ENCODE data around the gene COL6A3.
"Not testable (repeated sequence)": the region's sequence is repeated elsewhere in the genome, so short reads cannot be mapped to it uniquely, and the experiment has no call there.

Gene COL6A3

DNA sequence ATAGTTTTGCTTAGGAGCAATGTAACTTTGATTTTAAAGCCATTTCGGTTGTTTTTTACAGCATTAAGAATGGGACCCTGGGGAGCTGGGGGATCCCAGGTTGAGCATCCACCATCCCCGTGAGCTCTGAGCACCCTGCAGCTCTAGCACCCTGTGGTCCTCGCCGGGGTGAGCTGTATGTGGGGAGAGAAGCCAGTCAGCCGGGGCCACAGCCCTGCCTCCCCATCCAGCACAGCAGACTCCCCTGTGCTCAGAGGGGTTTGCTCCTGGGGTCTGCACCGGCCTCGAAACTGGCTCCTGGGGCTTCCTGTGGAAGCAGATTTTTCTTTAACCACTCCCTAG is 1.3 kb downstream of the COL6A3 start:
- DNase-seq (ENCODE audit: low spot score) = no peak

DNA sequence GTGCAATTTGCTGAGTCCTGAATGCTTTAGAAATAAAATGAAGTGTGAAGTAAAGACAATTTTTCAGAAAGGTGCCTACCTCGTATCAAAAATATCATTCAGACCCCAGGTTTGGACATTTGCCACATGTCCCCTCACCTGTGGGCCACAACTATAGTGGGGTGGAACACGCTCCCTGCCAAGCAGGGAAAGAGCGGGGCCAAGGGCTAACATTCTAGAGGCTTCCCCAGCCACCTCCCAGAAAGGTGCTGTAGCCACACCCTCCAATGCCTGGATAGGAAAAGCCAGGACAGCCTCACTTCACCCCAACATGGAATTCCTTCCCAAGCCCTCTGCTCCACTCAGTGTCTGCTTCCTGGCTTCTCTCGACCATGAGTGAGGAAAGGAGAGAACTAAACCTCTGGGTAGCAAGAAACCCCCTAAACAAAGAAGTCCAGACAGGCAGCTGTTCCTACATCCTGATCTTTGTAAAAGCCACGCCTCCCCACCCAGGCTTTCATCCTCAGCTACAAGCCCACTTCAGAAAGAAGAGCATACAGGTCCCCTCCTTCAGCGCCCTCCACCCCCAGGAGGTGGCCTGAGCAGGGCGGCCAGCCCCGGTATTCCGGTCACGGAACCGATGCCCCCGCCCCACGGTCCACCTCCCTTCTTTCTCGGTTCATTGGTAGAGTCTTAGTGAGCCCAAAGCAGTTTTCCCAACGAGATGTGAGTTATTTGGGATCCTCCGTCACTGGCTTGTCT is 2.1 kb downstream of the COL6A3 start:
- no peak for DNase-seq (ENCODE audit: low spot score)

DNA sequence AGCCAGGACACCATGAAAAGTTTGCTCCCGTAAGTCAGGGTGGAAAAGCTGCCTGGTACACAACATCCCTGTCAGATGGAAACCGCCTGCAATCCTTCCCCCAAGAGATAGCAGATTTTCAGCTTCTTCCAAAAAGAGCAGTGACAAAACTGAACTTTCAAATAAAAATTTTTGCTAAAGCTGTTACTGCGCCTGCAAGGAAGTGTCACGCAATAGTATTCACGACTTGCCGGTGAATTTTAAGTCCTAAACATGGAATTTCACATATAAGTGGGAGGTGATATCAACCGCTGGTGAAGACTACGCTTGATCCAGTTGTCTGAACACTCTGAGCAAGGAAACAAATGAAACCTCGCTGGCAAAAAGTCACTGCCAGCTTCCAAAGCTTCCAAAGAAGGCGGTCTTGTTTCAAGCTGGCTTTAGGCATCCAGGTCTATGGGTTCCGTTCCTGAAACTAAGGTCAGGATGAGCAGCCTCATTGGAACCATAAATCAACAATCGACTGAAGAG is 2.8 kb downstream of the COL6A3 start:
- no peak for DNase-seq (ENCODE audit: low spot score)

DNA sequence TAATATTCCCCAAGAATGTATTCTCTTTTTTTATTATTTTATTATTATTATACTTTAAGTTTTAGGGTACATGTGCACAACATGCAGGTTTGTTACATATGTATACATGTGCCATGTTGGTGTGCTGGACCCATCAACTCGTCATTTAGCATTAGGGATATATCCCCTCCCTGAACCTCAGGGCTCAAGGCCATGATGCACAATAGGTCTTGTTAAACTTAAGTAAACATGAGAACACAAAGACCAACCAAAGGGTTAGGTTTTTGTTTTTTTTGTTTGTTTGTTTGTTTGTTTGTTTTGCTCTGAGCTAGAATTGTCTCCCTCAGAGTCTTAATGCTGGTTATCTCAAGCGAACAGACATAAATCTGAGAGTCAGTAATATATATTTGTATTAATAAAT is 4.7 kb downstream of the COL6A3 start:
- not testable (repeated sequence) for DNase-seq (ENCODE audit: low spot score)

DNA sequence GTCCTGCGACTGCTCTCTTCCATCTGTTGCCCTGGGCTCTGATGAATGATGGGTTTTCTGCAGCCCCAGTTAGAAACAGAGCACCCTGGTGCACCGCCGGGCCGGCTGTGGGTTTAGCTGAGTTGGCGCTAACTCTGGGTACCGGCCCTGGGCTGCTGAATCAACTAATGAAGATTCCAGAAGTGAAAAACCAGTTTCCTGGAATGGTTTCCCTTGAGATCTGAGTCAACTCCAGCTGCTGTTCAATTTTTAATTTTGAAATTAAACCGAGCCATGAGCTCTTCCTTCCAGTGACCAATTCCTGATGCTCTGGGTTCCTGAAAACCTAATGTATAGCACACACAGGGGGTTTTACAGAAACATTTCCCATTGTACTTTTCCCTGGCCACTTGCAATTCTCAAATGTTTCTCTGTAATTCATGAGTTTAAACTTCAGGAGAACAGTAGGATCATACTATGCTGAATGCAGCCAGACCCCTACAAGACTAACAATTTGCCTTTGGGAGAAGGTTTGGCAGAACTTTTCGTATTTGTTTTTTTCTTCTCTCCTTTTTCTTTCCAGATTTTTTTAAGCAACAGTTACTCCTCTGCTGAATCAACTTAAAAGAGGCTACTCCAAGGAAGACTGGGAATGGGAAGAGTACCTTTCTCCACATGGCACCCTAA is 5.5 kb downstream of the COL6A3 start:
- no peak for DNase-seq (ENCODE audit: low spot score)

DNA sequence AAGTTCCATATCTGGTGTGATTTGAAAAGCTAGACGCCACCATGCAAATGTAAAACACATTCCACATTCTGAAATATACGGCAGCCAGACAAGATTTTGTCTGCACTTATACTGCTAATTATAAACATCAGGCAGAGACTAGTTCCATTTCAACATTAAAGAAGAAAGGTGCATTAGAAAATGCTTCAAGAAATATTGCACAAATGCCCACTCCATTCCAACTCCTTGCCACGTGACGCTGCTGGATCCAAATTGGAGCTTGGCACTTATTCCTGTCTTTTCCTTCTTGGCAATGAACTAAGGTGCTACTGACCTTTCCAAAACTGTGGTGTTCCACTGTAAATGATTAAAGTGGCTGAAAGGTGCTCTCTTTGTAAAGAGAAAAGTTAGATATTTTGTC is 6.3 kb downstream of the COL6A3 start:
- no peak for DNase-seq (ENCODE audit: low spot score)

DNA sequence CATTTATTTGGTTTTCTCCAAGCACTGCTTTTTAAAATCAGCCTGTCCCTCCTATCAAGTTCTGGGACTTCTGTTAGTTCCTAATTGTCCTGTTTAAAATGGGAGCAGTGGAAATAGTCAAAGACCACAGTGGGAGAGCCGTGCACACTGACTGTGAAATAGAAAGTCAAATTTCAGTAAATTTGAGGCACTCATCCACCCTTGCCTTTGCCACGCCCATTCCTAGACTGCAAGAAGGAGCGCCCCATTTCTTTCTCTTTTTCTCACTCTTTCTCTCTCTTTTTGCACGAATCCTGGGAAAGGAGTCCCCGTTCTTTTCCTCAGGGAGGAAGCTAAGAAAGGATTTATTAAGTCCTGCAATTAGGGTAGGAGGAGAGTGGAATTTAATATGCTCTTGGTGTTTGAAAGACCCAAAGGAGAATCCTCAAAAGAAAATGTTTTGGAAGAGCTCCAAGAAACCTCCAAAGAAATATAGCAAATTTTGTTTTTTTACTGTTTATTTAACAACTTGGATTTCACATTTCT is 7.5 kb downstream of the COL6A3 start:
- no peak for DNase-seq (ENCODE audit: low spot score)

DNA sequence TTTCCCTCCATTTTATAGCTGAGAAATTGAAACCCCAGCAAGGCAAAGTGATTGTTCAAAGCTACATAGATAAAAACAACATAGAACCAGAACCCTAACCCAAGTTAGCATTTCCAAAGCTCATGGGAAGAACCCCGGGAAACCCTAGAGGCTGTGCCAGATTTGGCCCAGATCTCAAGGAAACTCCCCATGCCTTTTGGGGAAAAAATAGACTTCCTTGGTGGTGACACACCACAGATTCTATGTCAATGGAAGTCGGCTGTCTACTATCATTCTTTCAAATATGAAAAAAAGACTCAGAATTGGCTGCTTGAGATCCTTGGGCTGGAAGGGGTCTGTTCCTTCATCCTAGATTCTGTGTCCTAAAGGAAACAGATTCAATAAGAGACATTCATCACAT is 8.4 kb downstream of the COL6A3 start:
- no peak for DNase-seq (ENCODE audit: low spot score)

DNA sequence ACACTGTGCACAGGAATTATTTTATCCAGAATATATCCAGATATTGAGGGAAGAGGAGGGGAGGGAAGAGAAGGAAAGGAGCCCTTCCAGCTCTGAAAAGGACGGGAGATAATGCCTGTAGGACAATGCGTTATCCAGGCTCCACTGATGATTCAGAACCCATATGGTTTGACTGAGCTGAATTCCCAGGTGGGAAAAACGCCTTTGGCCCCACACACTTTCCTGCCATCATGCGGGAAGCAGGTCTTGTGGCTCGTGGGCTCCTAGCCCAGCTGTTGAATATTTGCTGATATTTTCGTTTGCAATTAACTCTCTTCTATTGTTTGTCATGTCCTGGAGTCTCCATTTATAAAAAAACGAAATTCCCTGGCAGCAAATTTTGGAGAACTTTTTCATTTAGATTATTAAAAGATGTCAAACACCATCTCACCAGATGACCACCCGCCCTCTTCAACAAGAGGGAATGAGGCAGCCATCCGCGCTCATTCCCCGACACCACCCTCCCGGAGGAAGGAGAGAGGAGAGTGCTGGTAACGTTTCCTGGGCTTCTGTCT is 8.9 kb downstream of the COL6A3 start:
- no peak for DNase-seq (ENCODE audit: low spot score)

DNA sequence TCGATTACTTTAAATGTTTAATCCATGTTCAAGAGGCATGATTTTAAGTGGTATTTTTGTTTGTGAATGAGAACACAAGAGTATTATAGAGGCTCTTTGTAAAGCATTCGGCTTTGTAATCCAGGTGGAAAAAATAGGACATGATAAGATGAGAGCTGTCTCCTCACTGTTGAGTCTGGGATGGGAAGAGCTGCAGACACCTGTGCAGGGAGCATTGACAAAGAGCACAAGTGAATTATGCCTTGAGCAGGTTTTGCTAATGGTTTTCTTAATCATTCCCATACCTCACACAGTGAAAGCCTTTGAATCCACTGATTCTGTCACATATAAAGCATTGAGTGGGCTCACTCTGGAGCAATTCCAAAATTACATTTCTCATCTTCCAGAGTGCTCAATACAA is 9.6 kb downstream of the COL6A3 start:
- no peak for DNase-seq (ENCODE audit: low spot score)

DNA sequence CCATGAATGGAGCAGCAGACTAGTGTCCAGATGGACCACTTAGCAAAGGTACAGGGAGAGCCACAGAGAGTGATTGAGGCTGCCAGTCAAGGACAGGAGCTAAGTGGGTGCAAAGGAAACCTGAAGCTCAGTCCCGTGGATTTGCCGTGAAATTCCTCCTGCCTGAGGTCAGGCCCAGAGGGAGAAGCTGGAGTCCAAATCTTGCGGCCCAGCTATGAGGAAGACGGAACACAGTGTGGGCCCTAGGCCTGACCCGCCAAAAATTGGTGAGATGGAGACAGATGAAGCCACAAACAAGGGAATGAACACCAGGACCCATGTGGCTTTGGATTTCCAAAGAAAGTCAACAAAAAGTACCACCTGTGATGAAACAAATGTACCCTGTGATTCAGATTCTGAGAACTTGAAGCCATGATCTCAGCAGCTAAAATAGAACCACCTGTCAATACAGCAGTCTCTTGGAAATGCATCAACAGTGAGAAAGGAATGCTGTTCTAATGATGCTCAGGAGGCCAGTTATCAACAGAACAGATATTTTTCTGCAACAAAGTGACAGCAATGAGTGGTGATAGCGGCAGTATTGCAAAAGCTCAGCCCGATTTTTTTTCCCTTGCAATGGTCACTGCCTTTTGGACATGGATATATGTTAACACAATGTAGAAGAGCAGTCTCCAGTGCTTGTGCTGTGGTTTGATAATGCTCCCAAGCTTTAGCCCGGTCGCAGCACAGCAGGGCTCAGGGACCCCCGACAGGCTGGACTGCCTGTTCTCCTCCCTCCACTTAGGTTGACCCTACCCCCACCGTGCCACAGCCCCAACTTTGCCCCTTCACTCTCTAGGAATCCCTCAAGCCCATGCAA is 10.7 kb downstream of the COL6A3 start:
- DNase-seq (ENCODE audit: low spot score) = no peak

DNA sequence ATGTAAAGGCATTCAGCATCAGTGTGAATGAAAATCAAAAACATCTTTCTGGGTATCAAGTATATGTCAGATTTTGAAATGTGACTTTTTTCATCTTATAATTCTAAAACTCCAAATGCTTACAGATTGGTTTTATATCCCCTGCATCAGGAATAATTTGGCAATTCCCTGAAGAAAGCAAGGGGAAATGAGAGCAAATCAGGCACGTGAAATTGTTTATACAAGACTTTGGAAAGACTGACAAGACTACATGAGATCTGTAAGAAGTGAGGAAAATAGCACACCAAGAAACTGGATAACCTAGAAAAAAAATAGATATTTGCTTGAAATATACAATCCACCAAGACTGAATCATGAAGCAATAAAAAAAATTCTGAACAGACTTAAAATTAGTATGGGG is 13.8 kb downstream of the COL6A3 start:
- no peak for DNase-seq (ENCODE audit: low spot score)

DNA sequence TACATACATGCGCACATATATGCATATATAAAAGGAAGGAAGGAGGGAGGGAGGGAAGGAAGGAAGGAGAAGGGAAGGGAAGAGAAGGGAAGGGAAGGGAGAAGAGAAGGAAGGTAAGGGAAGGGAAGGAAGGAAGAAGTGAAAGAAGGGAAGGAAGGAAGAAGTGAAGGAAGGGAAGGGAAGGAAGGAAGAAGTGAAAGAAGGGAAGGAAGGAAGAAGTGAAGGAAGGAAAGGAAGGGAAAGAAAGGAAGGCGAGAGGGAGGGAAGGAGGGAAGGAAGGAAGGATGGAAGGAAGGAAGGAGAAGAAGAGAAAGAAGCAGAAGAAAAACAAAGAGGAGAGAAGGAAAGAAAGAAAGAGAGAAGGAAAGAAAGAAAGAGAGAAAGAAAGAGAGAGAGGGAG is 16.9 kb downstream of the COL6A3 start:
- no peak for DNase-seq (ENCODE audit: low spot score)

DNA sequence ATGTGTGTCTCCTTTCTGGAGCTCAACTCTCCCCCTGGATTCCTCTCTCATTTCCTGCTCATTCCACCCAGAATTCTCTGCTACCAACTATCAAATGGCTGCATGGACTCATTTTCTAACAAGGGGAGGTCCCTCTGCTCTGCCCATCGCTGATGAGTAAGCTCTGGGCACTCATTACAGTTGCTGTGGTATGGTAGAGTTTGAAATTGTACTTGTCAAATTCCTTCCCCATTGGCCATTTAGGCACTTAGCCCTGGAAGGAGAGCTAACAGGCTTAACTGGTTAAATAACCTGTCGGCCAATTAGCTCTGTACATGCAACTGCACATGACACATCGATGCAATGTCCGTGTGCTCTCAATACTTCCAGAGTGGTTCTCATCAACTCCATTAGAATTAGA is 20.4 kb downstream of the COL6A3 start:
- no peak for DNase-seq (ENCODE audit: low spot score)

DNA sequence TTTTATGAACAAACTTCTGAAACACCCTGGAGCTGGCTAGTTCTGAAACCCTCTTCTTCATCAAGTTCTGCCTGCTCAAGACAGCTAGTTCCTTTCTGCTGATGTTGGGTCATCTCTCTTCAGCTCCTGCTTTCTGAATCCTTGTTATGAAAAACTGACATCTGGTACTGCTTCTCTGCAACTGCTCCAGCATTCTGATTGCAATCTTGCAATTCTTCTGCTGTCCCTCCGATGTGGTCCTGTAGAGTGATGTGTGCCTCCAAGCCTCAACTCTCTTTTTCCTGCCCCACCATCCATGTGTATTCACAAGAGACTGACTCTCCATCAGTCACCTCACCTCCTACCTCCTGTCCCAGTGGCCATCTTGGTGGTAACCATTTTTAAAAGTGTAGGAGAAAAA is 21.8 kb downstream of the COL6A3 start:
- DNase-seq (ENCODE audit: low spot score) = no peak

DNA sequence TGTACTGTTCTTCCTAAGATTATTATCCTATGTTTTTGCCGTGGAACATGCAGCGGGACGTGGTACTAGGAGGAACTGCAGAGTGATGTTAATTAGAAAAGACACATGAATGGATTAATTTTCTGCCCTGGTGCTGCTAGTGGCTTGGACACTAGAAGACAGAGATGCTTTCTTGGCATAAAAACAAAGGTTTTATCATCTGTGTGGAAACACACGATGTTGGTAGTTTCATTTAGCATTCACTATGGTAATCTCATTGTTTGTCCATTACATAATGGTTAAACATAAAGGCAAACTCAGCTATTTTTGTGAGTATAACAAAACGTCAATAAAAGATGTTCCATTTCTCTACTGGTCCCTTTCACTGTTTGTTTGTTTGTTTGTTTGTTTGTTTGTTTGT is 22.8 kb downstream of the COL6A3 start:
- DNase-seq (ENCODE audit: low spot score) = no peak

DNA sequence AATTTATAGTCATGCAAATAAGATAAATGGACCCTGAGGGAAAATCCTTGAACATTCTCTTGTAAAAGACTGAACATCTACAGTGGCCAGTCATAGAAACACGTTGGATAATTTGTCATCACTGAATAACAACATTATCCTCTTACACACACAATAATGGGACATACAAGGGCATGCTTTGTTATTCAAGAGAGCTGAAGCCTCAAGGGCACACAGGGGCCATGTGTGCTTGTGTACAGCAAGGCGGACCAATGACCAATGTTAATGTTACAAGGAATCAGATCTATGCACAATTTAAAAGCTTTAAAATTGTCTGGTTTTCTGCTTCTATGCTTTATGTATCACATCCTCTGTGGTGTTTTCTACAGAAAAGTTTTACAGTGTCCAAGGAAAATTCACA is 23.7 kb downstream of the COL6A3 start:
- no peak for DNase-seq (ENCODE audit: low spot score)

DNA sequence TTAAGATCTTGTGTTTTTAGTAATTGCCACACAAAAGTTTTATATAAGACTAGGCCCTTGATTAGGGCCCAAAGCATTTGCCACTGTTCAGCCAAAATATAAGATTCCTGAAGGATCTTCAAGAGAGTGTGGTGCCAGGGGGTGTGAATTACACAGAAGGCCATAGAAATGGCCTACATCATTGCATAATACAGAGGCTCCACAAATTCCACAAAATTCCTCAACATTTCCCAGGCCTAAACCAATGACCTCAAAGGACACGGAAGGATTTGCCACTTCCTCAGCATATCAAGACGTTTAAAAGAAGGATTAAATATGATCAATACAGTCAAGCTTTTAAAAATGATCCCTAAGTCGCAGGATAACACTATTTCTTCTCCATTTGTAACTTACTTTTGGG is 24.1 kb downstream of the COL6A3 start:
- DNase-seq (ENCODE audit: low spot score) = no peak

DNA sequence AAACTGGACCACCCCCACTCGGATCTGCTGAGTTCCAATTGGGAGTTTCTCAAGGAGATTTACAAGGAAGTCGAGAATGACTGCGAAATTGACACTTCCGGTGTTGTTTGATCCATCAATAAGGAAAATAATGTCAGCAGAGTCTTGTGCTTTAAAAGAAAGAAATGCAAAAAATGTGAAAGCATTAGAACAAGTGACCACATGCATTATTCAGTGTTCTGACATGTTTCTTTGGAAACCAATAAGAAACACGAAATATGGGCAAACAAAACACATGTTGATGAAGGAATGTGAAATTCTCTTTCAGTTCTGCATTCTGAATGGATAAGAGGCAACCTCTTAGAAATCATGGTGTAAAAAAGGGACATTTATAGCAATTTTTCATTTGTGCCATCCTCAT is 25.9 kb downstream of the COL6A3 start:
- no peak for DNase-seq (ENCODE audit: low spot score)

DNA sequence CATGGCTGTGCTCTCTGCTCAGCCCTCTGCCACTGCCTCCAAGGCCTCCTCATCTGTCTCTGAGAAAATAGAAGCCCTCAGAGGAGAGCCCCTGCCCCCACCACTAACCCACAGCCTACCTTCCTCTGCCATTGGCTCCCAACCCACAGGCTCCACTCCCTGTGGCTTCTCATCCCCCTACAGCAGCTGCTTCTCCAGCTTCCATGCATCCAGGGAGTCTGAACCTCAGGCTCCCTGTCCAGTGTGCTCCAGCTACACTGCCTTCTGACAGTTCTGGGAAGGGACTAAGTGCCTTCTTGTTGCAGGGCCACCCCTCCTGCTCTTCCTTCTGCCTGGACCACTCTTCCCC is 29.3 kb downstream of the COL6A3 start:
- no peak for DNase-seq (ENCODE audit: low spot score)

DNA sequence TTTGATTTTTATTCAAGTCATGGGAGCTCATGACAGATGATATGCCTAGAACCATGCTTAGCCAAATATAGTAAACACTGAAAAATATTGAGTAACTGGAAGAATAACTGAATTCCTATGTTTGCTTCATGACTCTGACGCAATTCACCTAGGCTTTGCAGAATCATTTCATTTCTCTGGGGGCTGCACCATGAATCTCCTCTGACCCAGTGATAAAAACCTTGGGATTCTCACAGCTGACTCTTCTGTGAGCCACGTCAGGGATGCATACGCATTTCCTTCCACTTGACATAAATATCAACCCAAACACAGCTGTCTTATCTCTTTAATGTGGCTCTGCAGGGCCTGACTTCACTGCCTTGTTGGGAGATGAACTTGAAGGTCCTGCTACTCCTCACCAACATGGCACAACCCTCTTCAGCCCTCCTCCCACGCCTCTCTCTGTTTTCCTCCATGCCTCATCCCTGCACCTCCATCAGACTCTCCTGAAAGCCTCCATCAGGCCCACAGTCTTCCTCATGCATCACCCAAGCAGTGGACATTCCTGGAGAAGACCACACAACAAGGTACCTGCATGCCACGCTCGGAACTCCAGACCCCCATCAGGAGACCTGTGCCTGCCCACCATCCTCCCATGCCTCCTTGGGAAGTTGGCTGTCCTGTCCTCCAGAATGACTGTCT is 29.8 kb downstream of the COL6A3 start:
- DNase-seq (ENCODE audit: low spot score) = no peak

DNA sequence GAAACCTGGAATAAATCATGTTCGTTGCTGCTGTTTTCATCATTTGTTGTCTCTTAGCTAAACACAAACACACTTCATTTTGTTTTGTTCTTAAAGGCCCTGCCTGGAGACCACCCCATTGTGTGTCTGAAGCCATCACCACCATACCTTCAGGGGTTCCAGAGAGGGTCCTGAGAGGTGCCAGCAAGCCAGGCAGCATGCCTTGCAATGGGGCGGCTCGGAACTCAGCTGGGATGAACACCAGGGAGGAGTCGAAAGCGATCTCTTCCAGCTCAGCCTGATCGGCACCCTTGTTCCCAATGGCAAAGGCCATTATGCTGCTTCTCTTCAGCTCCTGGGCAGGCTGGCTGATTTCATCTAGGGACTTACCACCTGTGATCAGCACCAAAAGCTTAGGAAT is 33.2 kb downstream of the COL6A3 start:
- DNase-seq (ENCODE audit: low spot score) = no peak

Data from iPS-NIHi11 (cell line).